Measurements from ENCODE around the gene INKA2. TPM values are rescaled to one million over a fixed set of nuclear protein-coding genes. Genes with fewer than 3 reads are reported as not detected.

The INKA2 gene
- total RNA-seq, 1 experiment from 2014 or later, result 12.3 TPM

- no peaks in the 10 kb centered on the region for H3K79me2 ChIP-seq (ENCODE audit: insufficient read depth, low read length)
- no peak overlapping the region for H2BK120ac ChIP-seq (ENCODE audit: low read depth, low read length, poor library complexity, severe bottlenecking)
- H3K18ac ChIP-seq (ENCODE audit: insufficient read length, low read depth, low read length), result no peak overlapping the region
- no peak overlapping the region for H2BK20ac ChIP-seq (ENCODE audit: low read depth, low read length, poor library complexity, severe bottlenecking)
- H3K4me1 Mint-ChIP-seq, result peaks cover 45 to 48% of the 10 kb centered on the region in 2 experiments
- H3K4me3 Mint-ChIP-seq, result no peak overlapping the region
- no peak overlapping the region for H2AK5ac ChIP-seq (ENCODE audit: insufficient read length, low read length)
- peaks cover 1% of the 10 kb centered on the region; the same call in 1 of the 2 replicates for H3K27me3 Mint-ChIP-seq (ENCODE audit: low read depth)
- H4K5ac ChIP-seq (ENCODE audit: insufficient read length, low read depth, low read length), result no peak overlapping the region
- peaks cover 2 to 4% (median 3%) of the 10 kb centered on the region in 3 experiments; a peak in 4 of 7 replicates for H3K36me3 Mint-ChIP-seq (ENCODE audit: insufficient read depth in 1 of 3, low read depth in 3 of 3)
- peak overlapping the region in 1 of 3 experiments; percentile 69; a peak in 2 of 7 replicates for H3K27ac Mint-ChIP-seq
- peaks cover 13% of the 10 kb centered on the region; the same call in 1 of the 2 replicates for H3K4me1 ChIP-seq (ENCODE audit: insufficient read depth, low read length)
- H3K14ac ChIP-seq (ENCODE audit: insufficient read depth, low read length), result no peak overlapping the region; the same call in 1 of the 2 replicates
- no peak overlapping the region for H3K27ac ChIP-seq (ENCODE audit: insufficient read length, low read depth, low read length)
- H3K23ac ChIP-seq (ENCODE audit: insufficient read length, low read depth, low read length), result no peak overlapping the region
- no peak overlapping the region for H3K9ac ChIP-seq (ENCODE audit: extremely low read depth, insufficient read length, low read length)
- H3K4ac ChIP-seq (ENCODE audit: low read depth, low read length), result no peak overlapping the region
- H3K79me1 ChIP-seq (ENCODE audit: insufficient read depth, low read depth, low read length, poor library complexity, severe bottlenecking), result peaks cover 2% of the 10 kb centered on the region
- no peaks in the 10 kb centered on the region for H3K27me3 ChIP-seq (ENCODE audit: insufficient read depth, low read length)
- H2BK12ac ChIP-seq (ENCODE audit: insufficient read length, low read depth, low read length), result no peak overlapping the region
- H3K9me3 Mint-ChIP-seq, result no peaks in the 10 kb centered on the region; a peak in 1 of 5 replicates
- H2BK5ac ChIP-seq (ENCODE audit: insufficient read length, low read length), result no peak overlapping the region
- peaks cover 2% of the 10 kb centered on the region for H4K20me1 ChIP-seq (ENCODE audit: control insufficient read depth, insufficient read depth, insufficient read length)
- H4K91ac ChIP-seq (ENCODE audit: insufficient read length, low read depth, low read length), result no peak overlapping the region
- WGBS (ENCODE audit: extremely low coverage, insufficient read length, low lambda C conversion rate), result no CpG with 5 or more reads among the region's 5 CpGs
- H3K56ac ChIP-seq (ENCODE audit: insufficient read length, low read depth, low read length), result no peak overlapping the region
- no peak for TF ChIP-seq CTCF (conservative IDR thresholded peaks at IDR 0.05)
- H3K4me2 ChIP-seq (ENCODE audit: insufficient read depth, insufficient read length, low read length), result no peak overlapping the region
- H3T11ph ChIP-seq (ENCODE audit: low read length), result no peak overlapping the region
- no peak overlapping the region for H2AFZ ChIP-seq (ENCODE audit: low read length)
- H3K23me2 ChIP-seq (ENCODE audit: insufficient read length, low read depth, low read length, poor library complexity, severe bottlenecking), result no peaks in the 10 kb centered on the region
- DNase-seq, result peak; percentile 44
- no peak overlapping the region for H4K8ac ChIP-seq (replicated peaks; ENCODE audit: insufficient read length, low read depth, low read length)
- no peaks in the 10 kb centered on the region for H3K9me3 ChIP-seq (ENCODE audit: control insufficient read depth, low read depth, low read length)
- no peak overlapping the region for H2BK15ac ChIP-seq (ENCODE audit: low read depth, low read length)
Observed at GRCh38 chr1:111725192-111725591, 14.0 kb downstream of the INKA2 start.
